HepG2 (cell line): Measurements from ENCODE around the gene PSMD2. TPM values are rescaled to one million over a fixed set of nuclear protein-coding genes. Genes with fewer than 3 reads are reported as not detected.

Experiments used
- HBP1 ChIP-seq: IDR thresholded peaks from 2 replicates; pipeline ENCODE4 v1.6.1; 2016; ENCODE audit warnings: low read depth, control low read depth
- MEF2D ChIP-seq: sonication (generic); formaldehyde crosslinking; IDR thresholded peaks from 2 replicates; pipeline ENCODE4 v1.5.1; 2020; ENCODE audit warnings: mild to moderate bottlenecking, missing genetic modification reagents
- MXD1 ChIP-seq: sonication (generic); formaldehyde crosslinking; IDR thresholded peaks from 2 replicates; pipeline ENCODE4 v1.4.0; 2020; ENCODE audit warnings: mild to moderate bottlenecking, missing genetic modification reagents
- NONO ChIP-seq, 2 experiments: fragments of 450-650 bp in 1 of 2; sonication (generic) in 1 of 2; formaldehyde crosslinking in 1 of 2; IDR thresholded peaks in 1 of 2; conservative IDR thresholded peaks in 1 of 2; 2 replicates each; pipeline versions ENCODE4 v1.6.1 to v1.8.0; 2017 to 2022; ENCODE audit warnings: mild to moderate bottlenecking in 1 of 2, missing genetic modification reagents in 1 of 2, moderate library complexity in 1 of 2
- NPAS2 ChIP-seq: sonication (generic); formaldehyde crosslinking; IDR thresholded peaks from 2 replicates; pipeline ENCODE4 v1.8.0; 2022; ENCODE audit warnings: mild to moderate bottlenecking, missing genetic modification reagents, borderline replicate concordance
- NR2F6 ChIP-seq, 2 experiments: IDR thresholded peaks; 2 replicates each; pipeline ENCODE4 v1.6.1; 2016; ENCODE audit warnings: antibody characterized with exemption in 1 of 2, mild to moderate bottlenecking in 1 of 2
- REST ChIP-seq, 2 experiments: IDR thresholded peaks; 2 replicates each; pipeline ENCODE4 v1.6.1; 2011 to 2012; ENCODE audit warnings: low read length in 2 of 2, borderline replicate concordance in 1 of 2, low read depth in 1 of 2, mild to moderate bottlenecking in 1 of 2, moderate library complexity in 1 of 2
- SMAD9 ChIP-seq: sonication (generic); formaldehyde crosslinking; IDR thresholded peaks from 2 replicates; pipeline ENCODE4 v1.5.1; 2020; ENCODE audit warnings: mild to moderate bottlenecking, missing genetic modification reagents
- ZNF138 ChIP-seq: sonication (generic); formaldehyde crosslinking; IDR thresholded peaks from 2 replicates; pipeline ENCODE4 v1.5.0; 2020; ENCODE audit warnings: mild to moderate bottlenecking, low read depth, missing genetic modification reagents
- ZNF143 ChIP-seq: sonication (generic); formaldehyde crosslinking; IDR thresholded peaks from 2 replicates; pipeline ENCODE4 v1.4.0; 2020; ENCODE audit warnings: missing genetic modification reagents
- ZNF468 ChIP-seq: sonication (generic); formaldehyde crosslinking; IDR thresholded peaks from 2 replicates; pipeline ENCODE4 v1.8.0; 2022; ENCODE audit warnings: mild to moderate bottlenecking, moderate library complexity, missing genetic modification reagents
- ZNF746 ChIP-seq: sonication (generic); formaldehyde crosslinking; IDR thresholded peaks from 2 replicates; pipeline ENCODE4 v1.8.0; 2022; ENCODE audit warnings: mild to moderate bottlenecking, missing genetic modification reagents
- ZUFSP ChIP-seq: sonication (generic); formaldehyde crosslinking; IDR thresholded peaks from 2 replicates; pipeline ENCODE4 v1.9.0; 2021; ENCODE audit warnings: missing genetic modification reagents, mild to moderate bottlenecking, borderline replicate concordance
- polyA plus RNA-seq, 8 experiments: library from polyadenylated mRNA; depleted of rRNA in 3 of 8; stranded (reverse) in 7 of 8; unstranded in 1 of 8; fragments of >200 nt; fragmentation: Illumina TruSeq in 4 of 8; extraction: Trizol in 4 of 8; gene quantifications; 2 replicates each; pipeline versions ENCODE4 v1.2.1 to v1.2.3, GENCODE V29; 2011 to 2016; ENCODE audit warnings: low read depth in 4 of 8, missing spikeins in 1 of 8, mixed read lengths in 1 of 8; ENCODE audit not compliant: insufficient read depth in 1 of 8
- total RNA-seq, 5 experiments: library from RNA; depleted of rRNA; stranded (reverse); fragments of >200 nt; fragmentation: Illumina TruSeq; extraction: Trizol; gene quantifications; 2 replicates each; pipeline ENCODE4 v1.2.3, GENCODE V29; 2016; ENCODE audit warnings: low read depth in 1 of 5

Gene PSMD2
- total and polyA plus RNA-seq, 2 of the 13 experiments (the other 11 are each of a cell fraction or from before 2014, with no cell fraction given), result 125 to 200 TPM

DNA sequence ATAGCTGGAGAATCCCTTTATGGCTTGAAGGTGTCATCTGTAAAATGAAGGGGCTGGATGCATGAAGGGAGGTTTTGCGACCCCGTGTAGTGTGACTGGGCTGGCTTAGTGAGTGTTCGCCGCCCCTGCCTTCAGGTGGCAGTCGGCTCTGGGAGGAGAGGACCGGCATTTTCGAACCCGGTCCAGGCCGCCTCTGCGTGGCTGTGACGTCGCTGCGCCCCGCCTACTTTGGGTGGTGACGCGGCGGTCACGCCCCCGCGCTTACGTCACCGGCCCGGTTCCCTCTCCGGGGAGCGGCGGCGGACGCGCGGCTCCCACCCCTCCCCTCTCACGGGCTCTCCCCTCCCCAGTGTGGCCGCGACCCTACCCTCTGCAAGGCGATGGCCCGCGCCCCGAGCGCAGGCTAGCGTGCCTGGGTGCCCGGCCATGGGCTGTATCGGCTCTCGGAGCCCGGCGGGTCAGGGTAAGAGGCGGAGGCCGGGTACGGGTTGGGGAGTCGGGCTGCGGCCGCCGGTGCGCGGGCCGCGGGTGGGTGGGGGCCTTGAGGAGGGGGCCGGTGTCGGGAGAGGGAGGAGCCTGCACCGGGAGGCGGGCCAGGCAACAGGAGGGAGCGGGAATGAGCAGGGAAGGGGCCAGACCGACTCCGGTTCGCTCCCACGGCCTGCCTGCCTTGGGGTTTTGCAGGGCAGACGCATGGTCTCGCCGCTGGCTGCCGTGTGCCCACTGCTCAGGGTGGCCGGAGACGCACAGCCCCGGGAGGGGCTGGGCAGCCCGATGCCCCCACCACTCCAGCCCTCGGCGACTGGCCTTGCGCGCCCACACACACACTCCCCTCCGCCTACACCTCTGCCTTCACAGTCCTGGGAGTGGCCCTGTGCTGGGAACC, 36.9 kb downstream of the PSMD2 start (continued):
- no peak for TF ChIP-seq REST (IDR thresholded peaks at IDR 0.05; ENCODE audit: borderline replicate concordance in 1 of 2, low read depth in 1 of 2, low read length in 2 of 2)
- peak; percentile 55; the same call in 1 of the 2 replicates for TF ChIP-seq MXD1 (CRISPR knock-in tag)
- peak; percentile 27; the same call in 1 of the 2 replicates for TF ChIP-seq ZNF143 (CRISPR knock-in tag)
- 0 out of 2 replicates have a peak, but pooled peaks have one; percentile 77 for TF ChIP-seq ZNF138 (CRISPR knock-in tag)
- no peak for TF ChIP-seq SMAD9 (CRISPR knock-in tag)
- no peak for TF ChIP-seq NR2F6 (IDR thresholded peaks at IDR 0.05)
- peak; percentile 6; the same call in 1 of the 2 replicates for TF ChIP-seq NR2F6 (CRISPR knock-in tag; IDR thresholded peaks at IDR 0.05)
- TF ChIP-seq NPAS2 (CRISPR knock-in tag), result no peak
- peak; percentile 16; the same call in 1 of the 2 replicates for TF ChIP-seq MEF2D (CRISPR knock-in tag)
- TF ChIP-seq ZUFSP, result no peak
- peak; percentile 77; the same call in 1 of the 2 replicates for TF ChIP-seq HBP1 (CRISPR knock-in tag)
- 0 out of 2 replicates have a peak, but pooled peaks have one; percentile 53 for TF ChIP-seq ZNF468 (CRISPR knock-in tag)
- TF ChIP-seq ZNF746 (CRISPR knock-in tag), result 0 out of 2 replicates have a peak, but pooled peaks have one; percentile 14
- no peak for TF ChIP-seq NONO (IDR thresholded peaks at IDR 0.05)
- TF ChIP-seq NONO (CRISPR knock-in tag; conservative IDR thresholded peaks at IDR 0.05), result peak; percentile 54; the same call in 1 of the 2 replicates
- TF ChIP-seq, all 625 proteins: peak for 202
